K562 (cell line): Measurements from ENCODE around the gene MYOT. TPM values are rescaled to one million over a fixed set of nuclear protein-coding genes. Genes with fewer than 3 reads are reported as not detected.

Experiments
- ATAC-seq: fragments of 200-7000 bp; cut with Tn5 transposase; 3 replicates; pipeline ENCODE4 v1.9.1; 2020; ENCODE audit warnings: moderate library complexity
- BruUV-seq: library from RNA; stranded (reverse); fragments of 400-500 nt; replicated peaks from 2 replicates; lab custom pipeline; 2021; lab: Mats Ljungman, UMichigan
- CTCF ChIA-PET: fragments of 300-600 bp; formaldehyde crosslinking; extraction: SDS; loops from one replicate; lab custom pipeline; 2021; ENCODE audit warnings: low intra/inter-chr PET ratio; lab: Yijun Ruan, JAX
- POLR2A ChIA-PET: fragments of 300-600, 350-650 bp; sonication (Branson Sonifier 250); formaldehyde crosslinking; extraction: SDS; loops from one replicate; lab custom pipeline; 2021; ENCODE audit warnings: antibody characterized with exemption, inconsistent platforms; lab: Yijun Ruan, JAX
- DNase-seq, 4 experiments: peaks; one replicate each; pipeline versions ENCODE4 v3.0.0 to v3.0.0-alpha.2; 2011 to 2018; ENCODE audit warnings: low spot score in 3 of 4, mixed read lengths in 3 of 4; ENCODE audit errors: extremely low read depth in 1 of 4
- FAIRE-seq: peaks from 2 replicates; lab custom pipeline; 2011; peaks lifted over from hg19 to GRCh38; lab: Jason Lieb, UNC
- H2AFZ ChIP-seq: 2 replicates; pipeline ENCODE4 v1.6.0; 2011; ENCODE audit warnings: low read depth, low read length, control low read depth, inconsistent platforms
- H3K27ac ChIP-seq: fragments of 200-600 bp; 3 replicates; pipeline ENCODE4 v1.8.0; 2011; ENCODE audit warnings: low read depth, mild to moderate bottlenecking, control low read depth, inconsistent platforms, low read length, moderate library complexity, mixed read lengths; ENCODE audit errors: extremely low read depth
- H3K27me3 ChIP-seq, 2 experiments: fragments of 300-600 bp in 1 of 2; 2 replicates in 1 of 2; 3 replicates in 1 of 2; pipeline versions ENCODE4 v1.6.0 to v1.8.0; 2011; ENCODE audit warnings: inconsistent platforms in 2 of 2, low read length in 2 of 2, mild to moderate bottlenecking in 1 of 2, mixed read lengths in 1 of 2, moderate library complexity in 1 of 2; ENCODE audit not compliant: control insufficient read depth in 2 of 2, insufficient read depth in 2 of 2
- H3K36me3 ChIP-seq: fragments of 300-600 bp; 3 replicates; pipeline ENCODE4 v1.8.0; 2011; ENCODE audit warnings: mild to moderate bottlenecking, low read length, inconsistent platforms; ENCODE audit not compliant: control insufficient read depth, insufficient read depth
- H3K4me1 ChIP-seq, 2 experiments: fragments of 200-600 bp in 1 of 2; replicated peaks in 1 of 2; 2 replicates in 1 of 2; 3 replicates in 1 of 2; pipeline versions ENCODE4 v1.5.1 to v1.8.0; 2011; ENCODE audit warnings: inconsistent platforms in 2 of 2, low read length in 2 of 2, mild to moderate bottlenecking in 1 of 2, mixed read lengths in 1 of 2, moderate library complexity in 1 of 2; ENCODE audit not compliant: control insufficient read depth in 2 of 2, insufficient read depth in 2 of 2
- H3K4me2 ChIP-seq: 2 replicates; pipeline ENCODE4 v1.6.1; 2011; ENCODE audit warnings: low read length, control low read depth, inconsistent platforms, mixed read lengths; ENCODE audit not compliant: insufficient read depth
- H3K4me3 ChIP-seq: fragments of 200-600 bp; sonication (generic), shearing (Covaris generic); 2 replicates; pipeline ENCODE4 v1.5.1; 2016; ENCODE audit warnings: control low read depth, inconsistent platforms
- H3K79me2 ChIP-seq: fragments of 200-600 bp; 3 replicates; pipeline ENCODE4 v1.8.0; 2011; ENCODE audit warnings: low read length, inconsistent platforms; ENCODE audit not compliant: control insufficient read depth, insufficient read depth
- H3K9ac ChIP-seq, 2 experiments: 2 replicates each; pipeline versions ENCODE4 v1.6.0 to v1.6.1; 2011; ENCODE audit warnings: low read depth in 2 of 2, low read length in 2 of 2, control low read depth in 1 of 2, inconsistent platforms in 1 of 2, mild to moderate bottlenecking in 1 of 2, mixed read lengths in 1 of 2; ENCODE audit not compliant: insufficient read depth in 1 of 2
- H3K9me1 ChIP-seq: one replicate; pipeline ENCODE4 v1.6.0; 2011; ENCODE audit warnings: inconsistent platforms, mild to moderate bottlenecking, low read length, moderate library complexity; ENCODE audit not compliant: control insufficient read depth, insufficient read depth
- H3K9me3 ChIP-seq: replicated peaks from 2 replicates; pipeline ENCODE4 v1.5.1; 2011; ENCODE audit warnings: low read depth, low read length, inconsistent platforms; ENCODE audit not compliant: control insufficient read depth, insufficient read depth
- H4K20me1 ChIP-seq: replicated peaks from 2 replicates; pipeline ENCODE4 v1.6.1; 2011; ENCODE audit warnings: low read length, inconsistent platforms, mixed read lengths; ENCODE audit not compliant: control insufficient read depth, insufficient read depth
- BCOR ChIP-seq: fragments of 450-650 bp; IDR thresholded peaks from 2 replicates; pipeline ENCODE4 v1.6.1; 2016
- CTCFL ChIP-seq: IDR thresholded peaks from 2 replicates; pipeline ENCODE4 v1.6.1; 2011; ENCODE audit warnings: borderline replicate concordance, low read depth, mild to moderate bottlenecking, moderate library complexity, low read length; ENCODE audit not compliant: insufficient read depth, poor library complexity, severe bottlenecking
- DACH1 ChIP-seq: fragments of 450-650 bp; IDR thresholded peaks from 2 replicates; pipeline ENCODE4 v1.6.1; 2018; ENCODE audit not compliant: partially characterized antibody
- DEAF1 ChIP-seq: fragments of 450-650 bp; formaldehyde crosslinking; IDR thresholded peaks from 2 replicates; pipeline ENCODE4 v1.4.0; 2020; ENCODE audit warnings: mild to moderate bottlenecking, moderate library complexity
- E2F6 ChIP-seq, 2 experiments: IDR thresholded peaks; 2 replicates each; pipeline ENCODE4 v1.6.1; 2011; ENCODE audit warnings: borderline replicate concordance in 1 of 2, control low read depth in 1 of 2, low read depth in 1 of 2, low read length in 1 of 2, mild to moderate bottlenecking in 1 of 2, mixed read lengths in 1 of 2, moderate library complexity in 1 of 2; ENCODE audit not compliant: insufficient read depth in 1 of 2, insufficient read length in 1 of 2, poor library complexity in 1 of 2, severe bottlenecking in 1 of 2; ENCODE audit errors: extremely low read depth in 1 of 2
- GATAD2B ChIP-seq: fragments of 450-650 bp; IDR thresholded peaks from 2 replicates; pipeline ENCODE4 v1.6.1; 2017; ENCODE audit warnings: mild to moderate bottlenecking, borderline replicate concordance
- MAFG ChIP-seq: fragments of 450-650 bp; conservative IDR thresholded peaks from 2 replicates; pipeline ENCODE4 v1.6.1; 2016; ENCODE audit warnings: missing genetic modification characterization, missing compliant biosample characterization
- NFE2L1 ChIP-seq: fragments of 450-650 bp; IDR thresholded peaks from 2 replicates; pipeline ENCODE4 v1.6.1; 2016; ENCODE audit warnings: missing genetic modification characterization, low read depth, mild to moderate bottlenecking, missing compliant biosample characterization, moderate library complexity, borderline replicate concordance
- SREBF1 ChIP-seq: fragments of 150-350 bp; IDR thresholded peaks from 2 replicates; pipeline ENCODE4 v1.6.1; 2014; ENCODE audit warnings: antibody characterized with exemption, low read depth, low read length, borderline replicate concordance
- ZBTB5 ChIP-seq: fragments of 450-650 bp; IDR thresholded peaks from 2 replicates; pipeline ENCODE4 v1.6.1; 2017; ENCODE audit warnings: antibody characterized with exemption
- ZNF140 ChIP-seq: fragments of 250-450 bp; sonication (Bioruptor Pico); IDR thresholded peaks from 2 replicates; pipeline ENCODE4 v1.8.0; 2021; ENCODE audit warnings: moderate library complexity, mild to moderate bottlenecking, inconsistent platforms
- ZNF507 ChIP-seq: conservative IDR thresholded peaks from 2 replicates; pipeline ENCODE4 v1.6.1; 2017; ENCODE audit warnings: missing genetic modification characterization, missing compliant biosample characterization
- ZNF740 ChIP-seq, 3 experiments: fragments of 200-800 bp in 1 of 3; sonication (Bioruptor generic) in 1 of 3; sonication (generic) in 1 of 3; formaldehyde crosslinking in 1 of 3; IDR thresholded peaks; 2 replicates each; pipeline versions ENCODE4 v1.6.1 to v1.8.0; 2016 to 2022; ENCODE audit warnings: mild to moderate bottlenecking in 2 of 3, missing compliant biosample characterization in 2 of 3, missing genetic modification characterization in 2 of 3, missing genetic modification reagents in 1 of 3
- WGBS: fragments of 100-300 bp; shearing (Covaris generic); methylation state at CpG from one replicate; pipeline ENCODE4 v1.1.6; 2016; ENCODE audit warnings: low coverage, mixed read lengths; ENCODE audit not compliant: insufficient coverage; ENCODE audit errors: missing lambda C conversion rate; 5-methylcytosine and 5-hydroxymethylcytosine counted together
- in situ Hi-C: fragments of 300-500 bp; cut with MboI; formaldehyde crosslinking; loops from 4 replicates; pipeline ENCODE4 v1.15.0; 2018; ENCODE audit warnings: inconsistent platforms, mixed read lengths
- intact Hi-C: fragments of 100-400 bp; cut with micrococcal nuclease; formaldehyde crosslinking; loops from 2 replicates; pipeline ENCODE4 v1.14.2; 2022
- polyA plus RNA-seq, 8 experiments: library from polyadenylated mRNA; depleted of rRNA in 4 of 8; stranded (reverse) in 5 of 8; unstranded in 3 of 8; fragments of >200 nt; fragmentation: Nextera tagmentation in 2 of 8; fragmentation: Illumina TruSeq in 1 of 8; extraction: Ambion mirVana in 2 of 8; extraction: Trizol in 1 of 8; gene quantifications; 2 replicates each; pipeline versions ENCODE4 v1.2.1 to v1.2.3, GENCODE V29; 2011 to 2014; ENCODE audit warnings: inconsistent platforms in 1 of 8, missing spikeins in 1 of 8
- total RNA-seq, 7 experiments: library from RNA; depleted of rRNA in 6 of 7; stranded (reverse); fragments of >200 nt in 6 of 7; fragmentation: Illumina TruSeq in 2 of 7; extraction: Trizol in 2 of 7; gene quantifications; 2 replicates each; pipeline versions ENCODE4 v1.2.1 to v1.2.3, GENCODE V29; 2011 to 2021; ENCODE audit warnings: low replicate concordance in 1 of 7

The MYOT gene
- total and polyA plus RNA-seq, 9 of the 15 experiments (the other 6 are each of a cell fraction or from before 2014, with no cell fraction given): 0.24 to 0.38 TPM; not detected in 7

GRCh38 chr5:137834498-137835049, 33.1 kb upstream of the MYOT start:
- H3K4me2 ChIP-seq: no peak overlapping the region
- ATAC-seq (no peak), FAIRE-seq (no peak), DNase-seq (no peak)
- H4K20me1 ChIP-seq: no peaks in the 10 kb centered on the region
- ChIA-PET CTCF (no interaction called here), POLR2A (no interaction called here)
- H3K79me2 ChIP-seq: no peaks in the 10 kb centered on the region
- no peaks in the 10 kb centered on the region for H3K9me3 ChIP-seq
- no peak overlapping the region for H3K9ac ChIP-seq
- no peaks in the 10 kb centered on the region; a peak in 1 of 5 replicates for H3K4me1 ChIP-seq
- no peaks in the 10 kb centered on the region for H3K36me3 ChIP-seq
- peaks cover 3 to 9% of the 10 kb centered on the region in 2 experiments; a peak in 2 of 5 replicates for H3K27me3 ChIP-seq
- no peak overlapping the region for H3K27ac ChIP-seq
- TF ChIP-seq ZNF140 (no peak), GATAD2B (no peak), NFE2L1 (tag) (no peak), MAFG (tag) (no peak), ZNF507 (tag) (no peak), ZNF740 (CRISPR knock-in tag; IDR thresholded peaks at IDR 0.05) (no peak), ZNF740 (tag; IDR thresholded peaks at IDR 0.05) (no peak), BCOR (no peak), E2F6 (IDR thresholded peaks at IDR 0.05; ENCODE audit: borderline replicate concordance in 1 of 2, extremely low read depth in 1 of 2, insufficient read depth in 1 of 2, insufficient read length in 1 of 2, low read depth in 1 of 2, low read length in 1 of 2, poor library complexity in 1 of 2, severe bottlenecking in 1 of 2) (no peak), CTCFL (no peak), DEAF1 (CRISPR knock-in tag) (no peak), ZBTB5 (no peak), DACH1 (no peak), SREBF1 (no peak)
- 0% methylated on average over 4 of the region's 4 CpGs for WGBS
- BruUV-seq: no TSS peak
- intact Hi-C loops: no loop called here
- no peaks in the 10 kb centered on the region for H3K9me1 ChIP-seq
- H2AFZ ChIP-seq: no peak overlapping the region
- no peak overlapping the region for H3K4me3 ChIP-seq
- in situ Hi-C loops: no loop called here
